H1 (cell line): ENCODE results near the gene ZNF221. TPM values are rescaled to one million over a fixed set of nuclear protein-coding genes. Genes with fewer than 3 reads are reported as not detected.

Experiments used
- CTCF ChIA-PET: fragments of 300-600 bp; sonication (Branson Sonifier 250); formaldehyde crosslinking; loops from one replicate; lab custom pipeline; 2021; ENCODE audit not compliant: partially characterized antibody; lab: Charles Lee
- POLR2A ChIA-PET: fragments of 300-600 bp; sonication (Branson Sonifier 250); formaldehyde crosslinking; loops from one replicate; lab custom pipeline; 2021; ENCODE audit warnings: inconsistent platforms; ENCODE audit not compliant: partially characterized antibody; lab: Charles Lee
- DNase-seq, 2 experiments: peaks; one replicate each; pipeline versions ENCODE4 v3.0.0 to v3.0.0-alpha.2; 2010 to 2022; ENCODE audit warnings: low spot score in 2 of 2, low read depth in 1 of 2, mixed read lengths in 1 of 2
- FAIRE-seq: peaks from 2 replicates; lab custom pipeline; 2011; peaks lifted over from hg19 to GRCh38; lab: Jason Lieb, UNC
- H2AFZ ChIP-seq: 2 replicates; pipeline ENCODE4 v1.8.1; 2012; ENCODE audit warnings: low read length, inconsistent platforms
- H2AK5ac ChIP-seq: 2 replicates; pipeline ENCODE4 v1.6.1; 2013; ENCODE audit warnings: low read depth, low read length
- H2BK120ac ChIP-seq: replicated peaks from 2 replicates; pipeline ENCODE3; 2013; ENCODE audit warnings: low read depth, low read length, inconsistent platforms
- H2BK12ac ChIP-seq: 2 replicates; pipeline ENCODE4 v1.6.1; 2013; ENCODE audit warnings: low read depth, low read length
- H2BK15ac ChIP-seq: 2 replicates; pipeline ENCODE4 v1.6.1; 2013; ENCODE audit warnings: low read length
- H2BK20ac ChIP-seq: 2 replicates; pipeline ENCODE4 v1.6.1; 2013; ENCODE audit warnings: low read length
- H2BK5ac ChIP-seq: 2 replicates; pipeline ENCODE4 v1.6.1; 2013; ENCODE audit warnings: low read depth, low read length
- H3K14ac ChIP-seq: 2 replicates; pipeline ENCODE4 v1.6.1; 2013; ENCODE audit warnings: inconsistent platforms; ENCODE audit not compliant: insufficient read length
- H3K18ac ChIP-seq: 2 replicates; pipeline ENCODE4 v1.6.1; 2013; ENCODE audit warnings: low read length; ENCODE audit errors: extremely low read depth
- H3K23ac ChIP-seq: 2 replicates; pipeline ENCODE4 v1.6.1; 2013; ENCODE audit warnings: inconsistent platforms; ENCODE audit not compliant: insufficient read length
- H3K23me2 ChIP-seq: 2 replicates; pipeline ENCODE4 v1.6.1; 2013; ENCODE audit warnings: low read depth, low read length
- H3K27ac ChIP-seq: 2 replicates; pipeline ENCODE4 v1.6.1; 2011; ENCODE audit warnings: low read depth, low read length, inconsistent platforms
- H3K27me3 ChIP-seq, 4 experiments: replicated peaks in 1 of 4; 1 replicate in 1 of 4; 2 replicates in 3 of 4; pipeline versions ENCODE4 v1.6.1 to v1.8.1; 2011 to 2013; ENCODE audit warnings: low read length in 3 of 4, mild to moderate bottlenecking in 3 of 4, inconsistent platforms in 2 of 4, mixed read lengths in 2 of 4, moderate library complexity in 1 of 4; ENCODE audit not compliant: control insufficient read depth in 3 of 4, insufficient read depth in 3 of 4; ENCODE audit errors: extremely low read depth in 1 of 4
- H3K36me3 ChIP-seq, 4 experiments: 2 replicates each; pipeline versions ENCODE4 v1.6.1 to v1.8.1; 2011 to 2013; ENCODE audit warnings: mild to moderate bottlenecking in 4 of 4, low read length in 3 of 4, moderate library complexity in 2 of 4, control low read depth in 1 of 4, inconsistent platforms in 1 of 4; ENCODE audit not compliant: insufficient read depth in 4 of 4, control insufficient read depth in 2 of 4
- H3K4ac ChIP-seq: replicated peaks from 2 replicates; pipeline ENCODE3; 2013; ENCODE audit warnings: low read length, low read depth, mixed read lengths, inconsistent platforms; ENCODE audit not compliant: insufficient read length
- H3K4me1 ChIP-seq, 4 experiments: replicated peaks in 1 of 4; 1 replicate in 1 of 4; 2 replicates in 3 of 4; pipeline versions ENCODE4 v1.6.1 to v1.8.1; 2011 to 2013; ENCODE audit warnings: low read length in 3 of 4, inconsistent platforms in 2 of 4, mixed read lengths in 1 of 4; ENCODE audit not compliant: insufficient read depth in 4 of 4, control insufficient read depth in 3 of 4
- H3K4me2 ChIP-seq, 2 experiments: 2 replicates each; pipeline versions ENCODE4 v1.6.1 to v1.8.1; 2011 to 2013; ENCODE audit warnings: low read depth in 2 of 2, low read length in 2 of 2, control low read depth in 1 of 2, inconsistent platforms in 1 of 2, mild to moderate bottlenecking in 1 of 2; ENCODE audit not compliant: insufficient read depth in 1 of 2
- H3K4me3 ChIP-seq, 4 experiments: fragments of 200-600, 300-600 bp in 1 of 4; sonication (generic), shearing (Covaris generic), sonication (Bioruptor Twin) in 1 of 4; 2 replicates each; pipeline versions ENCODE4 v1.5.1 to v1.8.1; 2011 to 2016; ENCODE audit warnings: low read length in 4 of 4, low read depth in 3 of 4, control low read depth in 2 of 4, inconsistent platforms in 2 of 4, mild to moderate bottlenecking in 2 of 4, mixed read lengths in 1 of 4, moderate library complexity in 1 of 4; ENCODE audit not compliant: insufficient read depth in 2 of 4; ENCODE audit errors: extremely low read depth in 1 of 4
- H3K56ac ChIP-seq: replicated peaks from 2 replicates; pipeline ENCODE3; 2013; ENCODE audit warnings: low read depth, mild to moderate bottlenecking, mixed read lengths, low read length, inconsistent platforms; ENCODE audit not compliant: insufficient read length
- H3K79me1 ChIP-seq: 2 replicates; pipeline ENCODE4 v1.6.1; 2013; ENCODE audit warnings: low read depth, low read length, control low read depth
- H3K79me2 ChIP-seq, 2 experiments: 2 replicates each; pipeline versions ENCODE4 v1.6.1 to v1.8.1; 2012 to 2013; ENCODE audit warnings: low read length in 2 of 2, mild to moderate bottlenecking in 2 of 2, inconsistent platforms in 1 of 2; ENCODE audit not compliant: insufficient read depth in 2 of 2, control insufficient read depth in 1 of 2
- H3K9ac ChIP-seq, 4 experiments: replicated peaks in 1 of 4; 1 replicate in 1 of 4; 2 replicates in 3 of 4; pipeline versions ENCODE4 v1.6.1 to v1.8.1; 2011 to 2013; ENCODE audit warnings: low read depth in 3 of 4, low read length in 3 of 4, control low read depth in 2 of 4, mild to moderate bottlenecking in 2 of 4, moderate library complexity in 2 of 4, inconsistent platforms in 1 of 4; ENCODE audit errors: extremely low read depth in 1 of 4
- H3K9me3 ChIP-seq, 2 experiments: 2 replicates each; pipeline versions ENCODE4 v1.6.1 to v1.8.1; 2012 to 2013; ENCODE audit warnings: mild to moderate bottlenecking in 2 of 2, moderate library complexity in 2 of 2, control low read depth in 1 of 2, inconsistent platforms in 1 of 2, low read depth in 1 of 2, low read length in 1 of 2, mixed read lengths in 1 of 2; ENCODE audit not compliant: insufficient read depth in 2 of 2
- H4K20me1 ChIP-seq, 2 experiments: replicated peaks in 1 of 2; 2 replicates each; pipeline versions ENCODE3 to v1.8.1; 2011 to 2013; ENCODE audit warnings: inconsistent platforms in 2 of 2, low read length in 2 of 2, mild to moderate bottlenecking in 1 of 2; ENCODE audit not compliant: insufficient read depth in 2 of 2, control insufficient read depth in 1 of 2
- H4K5ac ChIP-seq: 2 replicates; pipeline ENCODE4 v1.6.1; 2013; ENCODE audit warnings: low read length, low read depth, mixed read lengths, inconsistent platforms; ENCODE audit not compliant: insufficient read length
- H4K8ac ChIP-seq: 2 replicates; pipeline ENCODE4 v1.8.0; 2013; ENCODE audit warnings: mild to moderate bottlenecking, moderate library complexity, low read length, inconsistent platforms; ENCODE audit not compliant: insufficient read depth; ENCODE audit errors: extremely low read depth
- H4K91ac ChIP-seq: replicated peaks from 2 replicates; pipeline ENCODE3; 2013; ENCODE audit warnings: low read length, mixed read lengths, inconsistent platforms; ENCODE audit not compliant: insufficient read length
- ATF2 ChIP-seq: IDR thresholded peaks from 2 replicates; pipeline ENCODE4 v1.6.1; 2012; ENCODE audit warnings: low read length, inconsistent platforms
- CEBPB ChIP-seq: IDR thresholded peaks from 2 replicates; pipeline ENCODE4 v1.6.1; 2012; ENCODE audit warnings: low read depth, low read length
- KDM5A ChIP-seq: fragments of 200-600 bp; IDR thresholded peaks from 2 replicates; pipeline ENCODE4 v1.7.1; 2012; ENCODE audit warnings: mild to moderate bottlenecking, low read length, inconsistent platforms, mixed read lengths
- NANOG ChIP-seq: IDR thresholded peaks from 2 replicates; pipeline ENCODE4 v1.6.1; 2011; ENCODE audit warnings: low read length, low read depth, mild to moderate bottlenecking, inconsistent platforms; ENCODE audit not compliant: insufficient read depth, poor library complexity, severe bottlenecking
- RBBP5 ChIP-seq: IDR thresholded peaks from 2 replicates; pipeline ENCODE4 v1.7.1; 2012; ENCODE audit warnings: low read depth, mild to moderate bottlenecking, inconsistent platforms, low read length, moderate library complexity, borderline replicate concordance
- RFX5 ChIP-seq: IDR thresholded peaks from 2 replicates; pipeline ENCODE4 v1.6.1; 2011; ENCODE audit warnings: low read depth, low read length, improper control_type of control experiment, borderline replicate concordance
- SIN3A ChIP-seq, 2 experiments: IDR thresholded peaks in 1 of 2; conservative IDR thresholded peaks in 1 of 2; 2 replicates each; pipeline ENCODE4 v1.6.1; 2011 to 2012; ENCODE audit warnings: low read length in 2 of 2, improper control_type of control experiment in 1 of 2, low read depth in 1 of 2, mild to moderate bottlenecking in 1 of 2
- TAF1 ChIP-seq: IDR thresholded peaks from 2 replicates; pipeline ENCODE4 v1.6.1; 2011; ENCODE audit warnings: mild to moderate bottlenecking, low read depth, low read length
- TBP ChIP-seq: IDR thresholded peaks from 2 replicates; pipeline ENCODE4 v1.6.1; 2011; ENCODE audit warnings: low read depth, low read length, improper control_type of control experiment
- WGBS, 2 experiments: shearing (Covaris generic) in 1 of 2; methylation state at CpG; one replicate each; pipeline versions ENCODE4 v1.1.6 to v1.1.7; 2013 to 2015; ENCODE audit warnings: low lambda C conversion rate in 2 of 2, mixed read lengths in 2 of 2, inconsistent platforms in 1 of 2, low coverage in 1 of 2, missing lambda C conversion rate in 1 of 2; ENCODE audit not compliant: insufficient replicate concordance in 2 of 2, insufficient coverage in 1 of 2, insufficient read length in 1 of 2; ENCODE audit errors: extremely low coverage in 1 of 2, missing lambda C conversion rate in 1 of 2; 5-methylcytosine and 5-hydroxymethylcytosine counted together
- polyA plus RNA-seq, 7 experiments: library from polyadenylated mRNA; depleted of rRNA in 3 of 7; stranded (reverse) in 5 of 7; unstranded in 2 of 7; fragments of >200 nt in 5 of 7; fragments of 200-250 nt in 2 of 7; gene quantifications; 1 replicate in 5 of 7; 2 replicates in 1 of 7; 4 replicates in 1 of 7; pipeline versions ENCODE4 v1.2.1 to v1.2.3, GENCODE V29; 2011 to 2013; ENCODE audit warnings: missing spikeins in 2 of 7, mixed read lengths in 2 of 7
- total RNA-seq: library from RNA; stranded (reverse); fragmentation: NEBNext Ultra II Directional; extraction: Animal tissue kit (Norgen Biotek cat#: 25700); gene quantifications from 2 replicates; pipeline ENCODE4 v1.2.1, GENCODE V29; 2021

Gene ZNF221
- total and polyA plus RNA-seq, 2 of the 8 experiments (the other 6 are each of a cell fraction or from before 2014, with no cell fraction given) = 0.50 to 8.4 TPM

DNA sequence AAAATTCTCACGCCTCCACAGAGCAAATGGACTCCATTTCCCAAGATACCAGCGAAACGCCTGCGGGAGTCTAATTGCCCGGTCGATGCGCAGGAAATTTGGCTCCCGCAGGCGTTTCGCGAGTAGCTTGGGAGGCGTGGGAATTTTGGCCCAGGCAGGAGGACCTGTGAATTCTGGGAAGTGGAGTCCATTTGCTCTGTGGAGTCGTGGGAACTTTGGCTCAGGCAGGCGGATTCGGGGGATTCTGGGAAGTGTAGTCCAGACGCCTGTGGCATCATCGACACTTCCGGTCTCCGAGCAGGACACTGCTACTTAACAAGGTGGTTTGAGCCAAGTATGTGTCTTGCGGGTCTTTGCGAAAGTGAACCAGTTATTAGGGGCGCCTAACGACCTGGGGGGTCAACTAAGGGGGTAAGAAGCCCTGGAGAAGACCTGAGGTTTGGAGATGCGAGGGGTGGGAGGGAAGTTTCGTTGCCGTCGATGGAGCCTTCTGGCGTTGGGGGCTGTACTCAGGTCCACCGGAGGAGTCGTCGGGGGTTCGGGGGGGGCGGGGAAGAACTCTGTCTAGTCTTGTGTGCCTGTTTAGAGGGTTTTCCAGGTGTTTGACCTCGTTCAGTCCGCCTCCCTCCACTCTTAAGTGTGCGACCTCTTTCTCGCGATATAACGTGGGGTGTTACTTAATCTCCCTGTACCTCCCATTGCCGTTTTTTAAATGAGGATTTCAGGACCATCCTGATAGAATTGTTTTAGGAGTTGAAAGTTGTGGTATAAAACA, 33.1 kb downstream of the ZNF221 start, which contains the start of gene ZNF155:
ZNF155 (plus strand) TSS at position 277 of the 775 bp plus-strand sequence. CDS start 4,356 bp downstream, outside the sequence.
- Histone ChIP-seq H2BK12ac (no peak within 1 kb of the TSS), H3K56ac (peak within 1 kb of the TSS; percentile 6), H3K9ac (peak within 1 kb of the TSS in 3 of 4 experiments; percentile 36 to 81 (median 50); a peak in 5 of 7 replicates), H3K79me1 (no peaks in the 10 kb centered on the region), H3K14ac (no peak within 1 kb of the TSS), H4K20me1 (no peaks in the 10 kb centered on the region), H3K27ac (no peak within 1 kb of the TSS), H3K27me3 (no peaks in the 10 kb centered on the region), H3K18ac (no peak within 1 kb of the TSS), H3K4me1 (no peaks in the 10 kb centered on the region), H3K4me3 (peak within 1 kb of the TSS; percentile 60 to 87 (median 80)), H2BK15ac (no peak within 1 kb of the TSS; the same call in 1 of the 2 replicates), H3K4me2 (peak within 1 kb of the TSS; percentile 68 to 88), H2BK120ac (no peak within 1 kb of the TSS), H3K36me3 (no peaks in the 10 kb centered on the region; a peak in 1 of 8 replicates), H3K79me2 (peaks cover 0 to 4% of the 10 kb centered on the region in 2 experiments; a peak in 1 of 4 replicates), H3K9me3 (peaks cover 9 to 14% of the 10 kb centered on the region in 2 experiments; a peak in 3 of 4 replicates), H3K23ac (no peak within 1 kb of the TSS), H4K5ac (no peak within 1 kb of the TSS), H3K4ac (no peak within 1 kb of the TSS), H2BK20ac (no peak within 1 kb of the TSS), H4K91ac (no peak within 1 kb of the TSS), H4K8ac (no peak within 1 kb of the TSS), H2AFZ (peak within 1 kb of the TSS; percentile 99), H3K23me2 (no peaks in the 10 kb centered on the region; the same call in 1 of the 2 replicates), H2BK5ac (no peak within 1 kb of the TSS), H2AK5ac (no peak within 1 kb of the TSS)
- ChIA-PET POLR2A (interaction anchor here (0.7 to 2.3 kb wide), 6 partner anchors 10 to 128 kb away, joined by 3 to 8 read pairs (median 4); partner anchors contain the start of gene ZNF45), CTCF (no interaction called here)
- FAIRE-seq (peak; percentile 97), DNase-seq (peak; percentile 78 to 94)
- WGBS, 2 experiments = 2% methylated on average over 35 of the region's 40 CpGs; no CpG with 5 or more reads in 1 of the 2 experiments
- no peak; the same call in 1 of the 2 replicates for TF ChIP-seq TBP
- TF ChIP-seq ATF2 = no peak
- peak; percentile 70 for TF ChIP-seq TAF1
- TF ChIP-seq KDM5A = no peak
- 0 out of 2 replicates have a peak, but pooled peaks have one; percentile 1 for TF ChIP-seq CEBPB
- TF ChIP-seq RFX5 = no peak
- TF ChIP-seq SIN3A (conservative IDR thresholded peaks at IDR 0.05 in 1 of 2, IDR thresholded peaks at IDR 0.05 in 1 of 2; ENCODE audit: low read depth in 1 of 2, low read length in 2 of 2) = 0 out of 4 replicates have a peak, but pooled peaks of 1 of the 2 experiments have one; percentile 20
- TF ChIP-seq NANOG = peak; percentile 27
- no peak for TF ChIP-seq RBBP5
